Left lung (tissue), 14 donors: ENCODE results near the gene NANOS3. TPM values are rescaled to one million over a fixed set of nuclear protein-coding genes. Genes with fewer than 3 reads are reported as not detected.

Experiments
- ATAC-seq: fragments of 200-7000 bp; cut with Tn5 transposase; one replicate; pipeline ENCODE4 v1.9.1; 2020; ENCODE audit warnings: moderate library complexity
- DNase-seq, 4 donors: peaks; one replicate each; pipeline ENCODE4 v3.0.0-alpha.2; 2013 to 2020
- H3K27ac ChIP-seq, 2 donors: fragments of 200-600 bp; sonication (generic) in 1 of 2; one replicate each; pipeline versions ENCODE4 v1.5.0 to v1.8.0; 2020 to 2021
- H3K27me3 ChIP-seq, 2 donors: fragments of 200-600 bp; sonication (generic) in 1 of 2; one replicate each; pipeline versions ENCODE4 v1.5.0 to v1.8.0; 2020 to 2021
- H3K36me3 ChIP-seq, 2 donors: fragments of 200-600 bp; sonication (generic) in 1 of 2; one replicate each; pipeline versions ENCODE4 v1.5.0 to v1.8.0; 2020 to 2021
- H3K4me1 ChIP-seq, 2 donors: fragments of 200-600 bp; one replicate each; pipeline ENCODE4 v1.8.0; 2021
- H3K4me3 ChIP-seq, 2 donors: fragments of 200-600 bp; sonication (generic) in 1 of 2; one replicate each; pipeline versions ENCODE4 v1.5.0 to v1.8.0; 2020 to 2021; ENCODE audit warnings: mild to moderate bottlenecking in 1 of 2
- H3K9me3 ChIP-seq, 2 donors: fragments of 200-600 bp; sonication (generic) in 1 of 2; one replicate each; pipeline versions ENCODE4 v1.5.0 to v1.8.0; 2020 to 2021
- intact Hi-C, 2 donors: fragments of 100-400 bp; cut with DNase I; formaldehyde crosslinking; loops; one replicate each; pipeline versions ENCODE4 v1.11.2 to v1.14.2; 2022
- long read RNA-seq, 12 donors: library from polyadenylated mRNA in 2 of 12; unstranded in 2 of 12; transcript quantifications; one replicate each; pipeline ENCODE4 v2.0.0 and lab custom pipeline, GENCODE V29; 2019 to 2026
- polyA plus RNA-seq, 6 donors: library from polyadenylated mRNA; unstranded; fragments of 120-200 nt; gene quantifications; one replicate each; pipeline ENCODE4 v1.2.1, GENCODE V29; 2013; ENCODE audit not compliant: insufficient read length in 6 of 6
- total RNA-seq, 2 donors: library from RNA; stranded (reverse); fragmentation: NEBNext Ultra II Directional; extraction: Animal tissue kit (Norgen Biotek cat#: 25700); gene quantifications; one replicate each; pipeline ENCODE4 v1.2.1, GENCODE V29; 2021
- TF ChIP-seq, protein P1 (sequence below), 2 donors: fragments of 200-600 bp; sonication (generic) in 1 of 2; IDR thresholded peaks; one replicate each; pipeline versions ENCODE4 v1.5.0 to v1.8.0; 2021; ENCODE audit warnings: antibody characterized with exemption in 2 of 2
- donor health status: DM: no; HTN: yes; CAD: no.
- donor health status: DM: no; HTN: no; CAD: no.

NANOS3 gene
- total RNA-seq = 1 to 10 TPM in 1 of 2 donors, under 1 TPM in 1; 0.89 to 1.8 TPM
- 1 to 10 TPM; 1.3 to 3.1 (median 2.1) TPM for polyA plus RNA-seq
- long read RNA-seq, donor 1, partial matches to known transcripts = 0 of 5 reads
- long read RNA-seq, donor 1, other reads (novel, unspliced or antisense) = 5 of 5 reads
- long read RNA-seq, donor 2 = 0 reads
- long read RNA-seq, donor 3, partial matches to known transcripts = 0 of 1 reads
- long read RNA-seq, donor 3, other reads (novel, unspliced or antisense) = 0 of 1 reads
- long read RNA-seq, donor 4 = 0 reads
- long read RNA-seq, donor 5 = 0 reads
- long read RNA-seq, donor 6 = 0 reads
- long read RNA-seq, donor 7 = 0 reads
- long read RNA-seq, donor 8 = 0 reads
- long read RNA-seq, donor 9 = 0 reads
- long read RNA-seq, donor 10 = 0 reads
- long read RNA-seq, donor 11 = 0 reads
- long read RNA-seq, donor 12 = 0 reads

DNA sequence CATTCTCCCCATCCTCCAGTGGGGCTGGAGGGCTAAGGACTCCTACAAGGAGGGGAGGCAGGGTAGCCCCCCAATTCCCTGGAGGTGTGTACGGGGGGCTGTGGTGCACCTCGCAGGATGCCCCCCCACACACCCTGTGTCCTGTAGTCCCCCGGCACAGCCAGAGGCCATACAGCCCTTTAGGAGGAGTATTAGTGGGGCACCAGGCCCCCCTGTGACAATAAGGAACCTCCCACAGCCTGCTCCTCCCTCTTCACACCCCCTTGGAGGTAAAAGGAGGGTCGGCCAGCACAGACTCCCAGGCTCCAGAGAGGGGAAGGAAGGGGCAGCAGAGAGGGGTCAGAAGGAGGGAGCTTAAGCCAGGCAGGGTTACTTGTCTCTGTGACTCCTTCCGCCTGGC, at the start of gene NANOS3:
Gene NANOS3 (plus strand): TSS at position 301 of the 400 bp plus-strand sequence. CDS start 115 bp downstream, outside the sequence.
- TF ChIP-seq, protein P1, sequence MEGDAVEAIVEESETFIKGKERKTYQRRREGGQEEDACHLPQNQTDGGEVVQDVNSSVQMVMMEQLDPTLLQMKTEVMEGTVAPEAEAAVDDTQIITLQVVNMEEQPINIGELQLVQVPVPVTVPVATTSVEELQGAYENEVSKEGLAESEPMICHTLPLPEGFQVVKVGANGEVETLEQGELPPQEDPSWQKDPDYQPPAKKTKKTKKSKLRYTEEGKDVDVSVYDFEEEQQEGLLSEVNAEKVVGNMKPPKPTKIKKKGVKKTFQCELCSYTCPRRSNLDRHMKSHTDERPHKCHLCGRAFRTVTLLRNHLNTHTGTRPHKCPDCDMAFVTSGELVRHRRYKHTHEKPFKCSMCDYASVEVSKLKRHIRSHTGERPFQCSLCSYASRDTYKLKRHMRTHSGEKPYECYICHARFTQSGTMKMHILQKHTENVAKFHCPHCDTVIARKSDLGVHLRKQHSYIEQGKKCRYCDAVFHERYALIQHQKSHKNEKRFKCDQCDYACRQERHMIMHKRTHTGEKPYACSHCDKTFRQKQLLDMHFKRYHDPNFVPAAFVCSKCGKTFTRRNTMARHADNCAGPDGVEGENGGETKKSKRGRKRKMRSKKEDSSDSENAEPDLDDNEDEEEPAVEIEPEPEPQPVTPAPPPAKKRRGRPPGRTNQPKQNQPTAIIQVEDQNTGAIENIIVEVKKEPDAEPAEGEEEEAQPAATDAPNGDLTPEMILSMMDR (IDR thresholded peaks at IDR 0.05) = no peak
- Histone ChIP-seq H3K36me3 (no peaks in the 10 kb centered on the region), H3K4me3 (no peak within 1 kb of the TSS), H3K27me3 (no peaks in the 10 kb centered on the region), H3K27ac (no peak within 1 kb of the TSS), H3K9me3 (no peaks in the 10 kb centered on the region), H3K4me1 (peaks cover 12 to 36% of the 10 kb centered on the region in 2 donors)
- intact Hi-C loops = loop anchor here in 1 of 2 donors (5.0 kb wide), 1 partner anchor 200 kb away; no protein-coding TSS in a partner anchor
- ATAC-seq (no peak), DNase-seq (no peak)

DNA sequence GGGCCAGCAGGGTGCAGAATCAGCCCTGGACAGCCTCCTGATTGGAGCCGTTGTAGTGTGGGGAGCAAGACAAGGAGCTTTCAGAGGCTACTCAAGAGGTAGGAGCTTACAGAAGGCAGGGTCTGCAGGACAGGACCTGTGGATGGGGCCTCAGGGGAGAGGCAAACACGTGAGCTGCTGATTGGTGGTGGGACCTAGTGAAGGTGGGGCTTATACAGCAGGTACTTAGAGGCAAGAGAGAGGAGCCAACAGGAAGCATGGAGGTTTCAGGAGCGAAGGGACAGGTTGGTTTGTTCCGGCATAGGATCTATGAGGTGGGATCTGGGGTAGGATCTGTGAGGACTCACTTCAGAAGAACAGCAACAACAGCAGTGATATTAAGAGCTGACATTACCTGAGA, 49.3 kb upstream of the NANOS3 start:
- DNase-seq (peak in 1 of 4 donors; percentile 39), ATAC-seq (no peak)
- peaks cover 0 to 50% of the 10 kb centered on the region in 2 donors for H3K36me3 ChIP-seq
- H3K27me3 ChIP-seq = no peaks in the 10 kb centered on the region
- TF ChIP-seq, protein P1 (IDR thresholded peaks at IDR 0.05) = no peak
- peaks cover 0 to 11% of the 10 kb centered on the region in 2 donors for H3K4me1 ChIP-seq
- no peak overlapping the region for H3K27ac ChIP-seq
- intact Hi-C loops = no loop called here
- no peak overlapping the region for H3K4me3 ChIP-seq
- H3K9me3 ChIP-seq = no peaks in the 10 kb centered on the region

DNA sequence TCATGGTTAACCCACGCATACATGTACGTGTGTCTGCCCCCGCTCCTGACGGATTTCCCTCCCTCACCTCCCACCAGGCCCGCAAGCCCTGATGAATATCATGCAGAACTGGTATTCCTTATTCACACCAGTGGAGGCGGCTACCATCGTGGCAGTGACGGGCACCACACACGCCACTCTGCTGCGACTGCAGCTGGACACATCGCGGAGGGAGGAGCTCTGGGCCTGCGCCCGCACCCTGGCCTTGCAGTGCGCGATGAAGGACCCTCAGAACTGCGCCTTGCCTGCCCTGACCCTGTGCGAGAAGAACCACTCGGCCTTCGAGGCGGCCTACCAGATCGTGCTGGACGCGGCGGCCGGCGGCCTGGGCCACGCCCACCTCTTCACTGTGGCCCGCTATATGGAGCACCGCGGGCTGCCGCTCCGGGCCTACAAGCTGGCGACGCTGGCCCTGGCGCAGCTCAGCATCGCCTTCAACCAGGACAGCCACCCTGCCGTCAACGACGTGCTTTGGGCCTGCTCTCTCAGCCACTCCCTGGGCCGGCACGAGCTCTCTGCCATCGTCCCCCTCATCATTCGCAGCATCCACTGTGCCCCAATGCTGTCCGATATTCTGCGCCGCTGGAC, 46.7 kb upstream of the NANOS3 start:
- Histone ChIP-seq H3K4me3 (no peak overlapping the region), H3K4me1 (peaks cover 10 to 30% of the 10 kb centered on the region in 2 donors), H3K9me3 (no peaks in the 10 kb centered on the region), H3K36me3 (peaks cover 0 to 53% of the 10 kb centered on the region in 2 donors), H3K27me3 (no peaks in the 10 kb centered on the region), H3K27ac (no peak overlapping the region)
- intact Hi-C loops = no loop called here
- TF ChIP-seq, protein P1 (IDR thresholded peaks at IDR 0.05) = no peak
- DNase-seq (no peak), ATAC-seq (no peak)

DNA sequence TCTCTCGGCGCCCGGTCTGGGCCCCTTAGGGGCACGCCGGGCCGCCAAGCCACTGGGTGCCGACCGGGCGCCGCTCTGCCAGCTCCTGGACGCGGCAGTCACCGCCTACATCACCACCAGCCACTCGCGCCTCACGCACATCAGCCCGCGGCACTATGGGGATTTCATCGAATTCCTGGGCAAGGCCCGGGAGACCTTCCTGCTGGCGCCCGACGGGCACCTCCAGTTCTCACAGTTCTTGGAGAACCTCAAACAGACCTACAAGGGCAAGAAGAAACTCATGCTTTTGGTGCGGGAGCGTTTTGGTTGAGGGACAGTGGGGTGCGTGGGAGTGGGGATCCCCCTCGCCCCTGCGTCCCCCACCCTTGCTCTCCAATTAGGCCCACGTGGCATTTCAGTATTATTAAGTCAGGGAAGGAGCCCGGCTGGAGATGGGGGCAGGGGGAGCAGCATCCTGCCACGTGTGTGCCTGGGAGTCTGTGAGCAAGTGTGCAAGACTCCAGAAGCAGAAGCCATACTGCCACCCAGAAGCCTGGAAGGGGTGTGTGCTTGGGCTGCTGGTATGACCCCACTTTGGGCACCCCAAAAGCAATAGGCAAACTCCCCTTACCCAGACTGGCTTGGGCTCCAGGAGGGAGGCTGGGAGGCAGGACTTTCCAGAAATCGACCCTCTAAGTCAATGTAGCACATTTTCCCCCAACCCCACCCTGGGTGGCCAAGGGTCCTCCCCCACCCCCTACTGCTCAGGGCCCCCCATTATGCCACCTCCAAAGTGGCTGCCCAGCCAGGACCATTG, 46.0 kb upstream of the NANOS3 start:
- Histone ChIP-seq H3K4me1 (peaks cover 14 to 37% of the 10 kb centered on the region in 2 donors), H3K27ac (no peak overlapping the region), H3K36me3 (peaks cover 0 to 53% of the 10 kb centered on the region in 2 donors), H3K27me3 (no peaks in the 10 kb centered on the region), H3K9me3 (no peaks in the 10 kb centered on the region), H3K4me3 (no peak overlapping the region)
- ATAC-seq = no peak
- DNase-seq = no peak
- TF ChIP-seq, protein P1 (IDR thresholded peaks at IDR 0.05) = no peak
- intact Hi-C loops = no loop called here
